Activated gamma-delta T cell (primary cell): ENCODE measurements around the gene GOLGA8A.
"Not testable (repeated sequence)": the region's sequence is repeated elsewhere in the genome, so short reads cannot be mapped to it uniquely, and the experiment has no call there.

Source experiments
- DNase-seq: peaks from one replicate; lab custom pipeline; 2025; lab: John Stamatoyannopoulos, UW

GOLGA8A gene

DNA sequence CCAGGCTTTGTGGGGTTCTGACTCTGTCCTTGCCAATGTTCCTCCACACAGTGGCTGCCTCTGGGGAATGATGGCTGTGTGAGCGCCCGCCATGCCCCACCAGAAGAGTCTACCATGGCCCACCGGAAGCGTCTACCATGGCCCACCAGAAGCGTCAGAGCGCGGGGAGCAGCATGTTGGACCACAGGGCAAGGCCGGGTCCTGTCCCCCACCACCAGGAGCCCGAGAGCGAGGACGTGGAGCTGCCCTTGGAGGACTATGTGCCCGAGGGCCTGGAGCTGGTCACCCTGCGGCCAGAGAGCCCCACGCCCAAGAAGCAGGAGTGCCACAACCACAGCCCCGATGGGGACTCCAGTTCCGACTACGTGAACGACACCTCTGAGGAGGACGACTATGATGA lies 28.1 kb downstream of the GOLGA8A start:
- DNase-seq, result not testable (repeated sequence)

DNA sequence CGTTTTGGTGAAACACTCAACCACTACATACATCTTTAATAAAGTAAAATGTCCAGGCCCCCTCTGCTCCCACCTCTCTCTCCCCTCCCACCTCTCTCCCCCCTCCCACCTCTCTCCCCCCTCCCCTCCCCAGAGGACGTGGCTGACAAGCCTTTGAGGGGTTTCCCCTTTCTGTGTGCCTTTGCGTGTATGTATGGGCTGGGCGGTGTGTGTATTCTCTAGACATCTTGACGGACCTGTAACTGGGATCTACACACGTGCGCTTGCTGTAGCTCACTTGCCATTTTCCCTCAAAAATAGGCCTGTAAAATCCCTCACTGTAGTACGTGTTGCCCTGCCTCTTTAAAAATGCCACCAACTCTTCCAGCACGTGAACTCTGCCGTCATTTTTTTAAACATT lies 28.6 kb downstream of the GOLGA8A start:
- DNase-seq, result not testable (repeated sequence)

DNA sequence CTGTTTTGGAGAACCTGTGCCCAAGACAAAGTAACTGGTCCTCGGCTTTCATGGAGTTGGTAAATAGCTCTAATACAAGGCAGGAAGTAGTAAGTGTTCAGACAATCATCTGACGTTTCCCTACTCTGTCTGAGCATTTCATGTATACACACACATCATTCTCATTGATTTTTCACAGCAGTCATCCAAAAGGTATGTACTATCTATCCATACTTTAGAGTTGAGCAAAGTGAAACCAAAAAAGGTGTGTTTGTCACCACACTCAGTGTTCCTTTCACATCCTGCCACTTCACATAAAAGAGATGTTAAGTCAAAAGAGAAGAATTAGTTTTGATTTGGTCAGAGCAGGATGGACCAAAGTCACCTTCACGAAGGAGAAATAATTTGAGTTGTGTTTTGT lies 33.7 kb downstream of the GOLGA8A start:
- DNase-seq, result not testable (repeated sequence)

- not testable (repeated sequence) for DNase-seq
These were observed 34.4 kb downstream of the GOLGA8A start for GRCh38 chr15:34403160-34403598.

- not testable (repeated sequence) for DNase-seq
These were observed 39.9 kb downstream of the GOLGA8A start for GRCh38 chr15:34397637-34398259.

DNA sequence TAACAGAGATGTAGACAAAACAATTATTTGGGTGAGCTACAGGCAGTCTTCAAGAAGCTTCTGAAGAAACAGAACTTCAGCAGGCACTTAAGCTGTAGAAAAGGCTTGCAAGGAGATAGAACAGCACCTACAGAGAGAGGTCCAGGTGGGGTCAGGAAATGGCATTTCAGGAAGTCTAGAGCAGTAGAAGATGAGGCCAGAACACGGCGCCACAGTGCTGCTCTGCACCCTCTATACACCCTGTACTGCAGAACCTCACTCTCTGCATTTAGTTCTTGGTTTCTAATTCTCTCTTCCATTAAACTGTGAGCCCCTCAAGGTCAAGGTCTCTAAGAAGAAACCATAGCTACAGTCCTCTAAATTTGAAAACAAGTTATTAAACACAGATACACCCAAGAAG lies 44.6 kb downstream of the GOLGA8A start:
- DNase-seq, result not testable (repeated sequence)

DNA sequence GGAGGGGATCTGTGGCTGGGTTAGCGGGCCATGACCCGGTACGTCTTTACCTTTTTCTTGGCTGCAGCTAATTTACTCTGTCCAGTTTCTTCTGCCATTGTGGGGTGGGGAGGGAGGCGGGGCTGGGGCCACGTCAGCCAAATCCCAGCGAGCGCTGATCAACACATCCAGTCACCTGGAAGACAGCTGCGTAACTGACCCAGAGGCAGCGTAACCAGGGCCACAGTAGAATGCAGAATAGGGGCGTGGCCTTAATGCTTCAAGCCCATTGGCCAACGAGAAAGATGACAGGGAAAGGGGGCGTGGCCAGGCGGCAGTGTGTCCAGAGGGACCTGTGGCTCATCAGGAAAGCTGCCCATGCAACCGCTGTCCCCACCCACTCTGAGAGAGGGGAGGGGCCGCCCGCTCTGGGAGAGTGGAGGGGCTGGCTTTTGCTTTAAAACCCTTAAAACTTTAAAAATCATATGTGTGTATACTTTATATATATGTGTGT lies 48.0 kb downstream of the GOLGA8A start:
- DNase-seq, result not testable (repeated sequence)
